K562 (cell line): ENCODE results near the gene TMEM229B. TPM values are rescaled to one million over a fixed set of nuclear protein-coding genes. Genes with fewer than 3 reads are reported as not detected.

Experiments
- ATAC-seq: fragments of 200-7000 bp; cut with Tn5 transposase; 3 replicates; pipeline ENCODE4 v1.9.1; 2020; ENCODE audit warnings: moderate library complexity
- BruUV-seq: library from RNA; stranded (reverse); fragments of 400-500 nt; replicated peaks from 2 replicates; lab custom pipeline; 2021; lab: Mats Ljungman, UMichigan
- CTCF ChIA-PET: fragments of 300-600 bp; formaldehyde crosslinking; extraction: SDS; loops from one replicate; lab custom pipeline; 2021; ENCODE audit warnings: low intra/inter-chr PET ratio; lab: Yijun Ruan, JAX
- POLR2A ChIA-PET: fragments of 300-600, 350-650 bp; sonication (Branson Sonifier 250); formaldehyde crosslinking; extraction: SDS; loops from one replicate; lab custom pipeline; 2021; ENCODE audit warnings: antibody characterized with exemption, inconsistent platforms; lab: Yijun Ruan, JAX
- DNase-seq, 4 experiments: peaks; one replicate each; pipeline versions ENCODE4 v3.0.0 to v3.0.0-alpha.2; 2011 to 2018; ENCODE audit warnings: low spot score in 3 of 4, mixed read lengths in 3 of 4; ENCODE audit errors: extremely low read depth in 1 of 4
- FAIRE-seq: peaks from 2 replicates; lab custom pipeline; 2011; peaks lifted over from hg19 to GRCh38; lab: Jason Lieb, UNC
- H2AFZ ChIP-seq: 2 replicates; pipeline ENCODE4 v1.6.0; 2011; ENCODE audit warnings: low read depth, low read length, control low read depth, inconsistent platforms
- H3K27ac ChIP-seq: fragments of 200-600 bp; 3 replicates; pipeline ENCODE4 v1.8.0; 2011; ENCODE audit warnings: low read depth, mild to moderate bottlenecking, control low read depth, inconsistent platforms, low read length, moderate library complexity, mixed read lengths; ENCODE audit errors: extremely low read depth
- H3K27me3 ChIP-seq, 2 experiments: fragments of 300-600 bp in 1 of 2; 2 replicates in 1 of 2; 3 replicates in 1 of 2; pipeline versions ENCODE4 v1.6.0 to v1.8.0; 2011; ENCODE audit warnings: inconsistent platforms in 2 of 2, low read length in 2 of 2, mild to moderate bottlenecking in 1 of 2, mixed read lengths in 1 of 2, moderate library complexity in 1 of 2; ENCODE audit not compliant: control insufficient read depth in 2 of 2, insufficient read depth in 2 of 2
- H3K36me3 ChIP-seq: fragments of 300-600 bp; 3 replicates; pipeline ENCODE4 v1.8.0; 2011; ENCODE audit warnings: mild to moderate bottlenecking, low read length, inconsistent platforms; ENCODE audit not compliant: control insufficient read depth, insufficient read depth
- H3K4me1 ChIP-seq, 2 experiments: fragments of 200-600 bp in 1 of 2; replicated peaks in 1 of 2; 2 replicates in 1 of 2; 3 replicates in 1 of 2; pipeline versions ENCODE4 v1.5.1 to v1.8.0; 2011; ENCODE audit warnings: inconsistent platforms in 2 of 2, low read length in 2 of 2, mild to moderate bottlenecking in 1 of 2, mixed read lengths in 1 of 2, moderate library complexity in 1 of 2; ENCODE audit not compliant: control insufficient read depth in 2 of 2, insufficient read depth in 2 of 2
- H3K4me2 ChIP-seq: 2 replicates; pipeline ENCODE4 v1.6.1; 2011; ENCODE audit warnings: low read length, control low read depth, inconsistent platforms, mixed read lengths; ENCODE audit not compliant: insufficient read depth
- H3K4me3 ChIP-seq: fragments of 200-600 bp; sonication (generic), shearing (Covaris generic); 2 replicates; pipeline ENCODE4 v1.5.1; 2016; ENCODE audit warnings: control low read depth, inconsistent platforms
- H3K79me2 ChIP-seq: fragments of 200-600 bp; 3 replicates; pipeline ENCODE4 v1.8.0; 2011; ENCODE audit warnings: low read length, inconsistent platforms; ENCODE audit not compliant: control insufficient read depth, insufficient read depth
- H3K9ac ChIP-seq, 2 experiments: 2 replicates each; pipeline versions ENCODE4 v1.6.0 to v1.6.1; 2011; ENCODE audit warnings: low read depth in 2 of 2, low read length in 2 of 2, control low read depth in 1 of 2, inconsistent platforms in 1 of 2, mild to moderate bottlenecking in 1 of 2, mixed read lengths in 1 of 2; ENCODE audit not compliant: insufficient read depth in 1 of 2
- H3K9me1 ChIP-seq: one replicate; pipeline ENCODE4 v1.6.0; 2011; ENCODE audit warnings: inconsistent platforms, mild to moderate bottlenecking, low read length, moderate library complexity; ENCODE audit not compliant: control insufficient read depth, insufficient read depth
- H3K9me3 ChIP-seq: replicated peaks from 2 replicates; pipeline ENCODE4 v1.5.1; 2011; ENCODE audit warnings: low read depth, low read length, inconsistent platforms; ENCODE audit not compliant: control insufficient read depth, insufficient read depth
- H4K20me1 ChIP-seq: replicated peaks from 2 replicates; pipeline ENCODE4 v1.6.1; 2011; ENCODE audit warnings: low read length, inconsistent platforms, mixed read lengths; ENCODE audit not compliant: control insufficient read depth, insufficient read depth
- CTCFL ChIP-seq: IDR thresholded peaks from 2 replicates; pipeline ENCODE4 v1.6.1; 2011; ENCODE audit warnings: borderline replicate concordance, low read depth, mild to moderate bottlenecking, moderate library complexity, low read length; ENCODE audit not compliant: insufficient read depth, poor library complexity, severe bottlenecking
- GTF2A2 ChIP-seq: IDR thresholded peaks from 2 replicates; pipeline ENCODE4 v1.6.1; 2016; ENCODE audit warnings: mild to moderate bottlenecking, missing genetic modification characterization, missing compliant biosample characterization
- HLTF ChIP-seq: fragments of 450-650 bp; IDR thresholded peaks from 2 replicates; pipeline ENCODE4 v1.6.1; 2016
- JUN ChIP-seq, 2 experiments: sonication (generic) in 1 of 2; formaldehyde crosslinking in 1 of 2; IDR thresholded peaks; 2 replicates each; pipeline versions ENCODE4 v1.6.1 to v1.8.0; 2012 to 2022; ENCODE audit warnings: borderline replicate concordance in 2 of 2, mild to moderate bottlenecking in 2 of 2, improper control_type of control experiment in 1 of 2, low read depth in 1 of 2, low read length in 1 of 2, missing genetic modification reagents in 1 of 2
- LARP7 ChIP-seq: fragments of 450-650 bp; IDR thresholded peaks from 2 replicates; pipeline ENCODE4 v1.6.1; 2016
- MTA3 ChIP-seq: fragments of 450-650 bp; formaldehyde crosslinking; IDR thresholded peaks from 2 replicates; pipeline ENCODE4 v1.6.1; 2017; ENCODE audit warnings: mild to moderate bottlenecking, borderline replicate concordance
- NBN ChIP-seq: fragments of 450-650 bp; IDR thresholded peaks from 2 replicates; pipeline ENCODE4 v1.6.1; 2016; ENCODE audit warnings: low read depth, mild to moderate bottlenecking
- POLR2A ChIP-seq: fragments of 450-650 bp; conservative IDR thresholded peaks from 2 replicates; pipeline ENCODE4 v1.6.1; 2016
- RBBP5 ChIP-seq: fragments of 200-600 bp; sonication (generic); IDR thresholded peaks from 2 replicates; pipeline ENCODE4 v1.6.1; 2012; ENCODE audit warnings: borderline replicate concordance, mild to moderate bottlenecking, low read length, control low read depth, inconsistent platforms; ENCODE audit not compliant: insufficient read depth, poor library complexity, severe bottlenecking
- SAFB ChIP-seq: fragments of 200-400 bp; formaldehyde crosslinking; IDR thresholded peaks from 2 replicates; pipeline ENCODE4 v1.6.1; 2017; ENCODE audit warnings: low read depth, low read length, borderline replicate concordance
- TAF7 ChIP-seq: fragments of 450-650 bp; IDR thresholded peaks from 2 replicates; pipeline ENCODE4 v1.6.1; 2016; ENCODE audit warnings: missing genetic modification characterization, missing compliant biosample characterization
- XRCC5 ChIP-seq: fragments of 200-400 bp; formaldehyde crosslinking; IDR thresholded peaks from 2 replicates; pipeline ENCODE4 v1.6.1; 2017; ENCODE audit warnings: low read depth, mild to moderate bottlenecking, low read length
- ZBTB12 ChIP-seq: fragments of 250-450 bp; sonication (Bioruptor Pico); IDR thresholded peaks from 2 replicates; pipeline ENCODE4 v1.4.0; 2020
- WGBS: fragments of 100-300 bp; shearing (Covaris generic); methylation state at CpG from one replicate; pipeline ENCODE4 v1.1.6; 2016; ENCODE audit warnings: low coverage, mixed read lengths; ENCODE audit not compliant: insufficient coverage; ENCODE audit errors: missing lambda C conversion rate; 5-methylcytosine and 5-hydroxymethylcytosine counted together
- in situ Hi-C: fragments of 300-500 bp; cut with MboI; formaldehyde crosslinking; loops from 4 replicates; pipeline ENCODE4 v1.15.0; 2018; ENCODE audit warnings: inconsistent platforms, mixed read lengths
- intact Hi-C: fragments of 100-400 bp; cut with micrococcal nuclease; formaldehyde crosslinking; loops from 2 replicates; pipeline ENCODE4 v1.14.2; 2022
- polyA plus RNA-seq, 8 experiments: library from polyadenylated mRNA; depleted of rRNA in 4 of 8; stranded (reverse) in 5 of 8; unstranded in 3 of 8; fragments of >200 nt; fragmentation: Nextera tagmentation in 2 of 8; fragmentation: Illumina TruSeq in 1 of 8; extraction: Ambion mirVana in 2 of 8; extraction: Trizol in 1 of 8; gene quantifications; 2 replicates each; pipeline versions ENCODE4 v1.2.1 to v1.2.3, GENCODE V29; 2011 to 2014; ENCODE audit warnings: inconsistent platforms in 1 of 8, missing spikeins in 1 of 8
- total RNA-seq, 7 experiments: library from RNA; depleted of rRNA in 6 of 7; stranded (reverse); fragments of >200 nt in 6 of 7; fragmentation: Illumina TruSeq in 2 of 7; extraction: Trizol in 2 of 7; gene quantifications; 2 replicates each; pipeline versions ENCODE4 v1.2.1 to v1.2.3, GENCODE V29; 2011 to 2021; ENCODE audit warnings: low replicate concordance in 1 of 7

Gene TMEM229B
- total and polyA plus RNA-seq, 9 of the 15 experiments (the other 6 are each of a cell fraction or from before 2014, with no cell fraction given) = not detected

- ATAC-seq (no peak), FAIRE-seq (no peak), DNase-seq (no peak)
- Histone ChIP-seq H2AFZ (no peak overlapping the region), H3K9me3 (no peaks in the 10 kb centered on the region), H3K9me1 (no peaks in the 10 kb centered on the region), H4K20me1 (no peaks in the 10 kb centered on the region), H3K4me3 (no peak overlapping the region), H3K4me1 (no peaks in the 10 kb centered on the region), H3K36me3 (no peaks in the 10 kb centered on the region), H3K27ac (no peak overlapping the region), H3K27me3 (peaks cover 2 to 26% of the 10 kb centered on the region in 2 experiments; a peak in 2 of 5 replicates), H3K4me2 (no peak overlapping the region), H3K79me2 (no peaks in the 10 kb centered on the region), H3K9ac (no peak overlapping the region)
- intact Hi-C loops = no loop called here
- ChIA-PET POLR2A (interaction anchor here (0.6 kb wide), 1 partner anchor 11 kb away, joined by 3 read pairs; no protein-coding TSS in a partner anchor), CTCF (no interaction called here)
- TF ChIP-seq RBBP5 (no peak), TAF7 (tag) (no peak), XRCC5 (no peak), MTA3 (no peak), POLR2A (no peak), SAFB (no peak), NBN (no peak), LARP7 (no peak)
- in situ Hi-C loops = no loop called here
- BruUV-seq = no TSS peak
- 1% methylated on average over 7 of the region's 7 CpGs for WGBS
Observed at GRCh38 chr14:67503331-67503730, 14.8 kb upstream of the TMEM229B start.

GRCh38 chr14:67502867-67503266, 14.3 kb upstream of the TMEM229B start:
- Histone ChIP-seq H3K27me3 (peaks cover 2 to 26% of the 10 kb centered on the region in 2 experiments; a peak in 2 of 5 replicates), H3K36me3 (no peaks in the 10 kb centered on the region), H3K9ac (no peak overlapping the region), H3K79me2 (no peaks in the 10 kb centered on the region), H3K4me1 (no peaks in the 10 kb centered on the region), H2AFZ (no peak overlapping the region), H3K27ac (no peak overlapping the region), H3K4me2 (no peak overlapping the region), H3K9me3 (no peaks in the 10 kb centered on the region), H4K20me1 (no peaks in the 10 kb centered on the region), H3K9me1 (no peaks in the 10 kb centered on the region), H3K4me3 (no peak overlapping the region)
- ChIA-PET CTCF (no interaction called here), POLR2A (interaction anchor here (0.6 kb wide), 1 partner anchor 12 kb away, joined by 3 read pairs; no protein-coding TSS in a partner anchor)
- FAIRE-seq (no peak), ATAC-seq (no peak), DNase-seq (no peak)
- intact Hi-C loops (no loop called here), in situ Hi-C loops (no loop called here)
- WGBS = under 1% methylated on average over 6 of the region's 6 CpGs
- BruUV-seq = no TSS peak
- TF ChIP-seq GTF2A2 (tag) (no peak), CTCFL (no peak), HLTF (no peak), ZBTB12 (CRISPR knock-in tag) (no peak), JUN (IDR thresholded peaks at IDR 0.05; ENCODE audit: borderline replicate concordance, low read depth, low read length) (no peak), JUN (CRISPR knock-in tag; IDR thresholded peaks at IDR 0.05; ENCODE audit: borderline replicate concordance) (no peak)
